Upper lobe of left lung (tissue), 4 donors: Measurements from ENCODE around the gene ANO10.

Experiments used
- EP300 ChIP-seq, 4 donors: sonication (generic); formaldehyde crosslinking; IDR thresholded peaks; one replicate each; pipeline ENCODE4 v1.5.1; 2017; ENCODE audit warnings: antibody characterized with exemption in 4 of 4, control low read depth in 2 of 4
- POLR2A ChIP-seq, 4 donors: fragments of 450-650 bp; IDR thresholded peaks; one replicate each; pipeline ENCODE4 v1.5.1; 2016 to 2017; ENCODE audit warnings: antibody characterized with exemption in 4 of 4, mild to moderate bottlenecking in 2 of 4
- POLR2AphosphoS5 ChIP-seq, 2 donors: sonication (generic); formaldehyde crosslinking; IDR thresholded peaks; one replicate each; pipeline ENCODE4 v1.5.1; 2017; ENCODE audit warnings: antibody characterized with exemption in 2 of 2
- TF ChIP-seq, protein P1 (sequence below), 6 experiments: fragments of 450-650 bp in 4 of 6; fragments of 200-600 bp in 2 of 6; sonication (generic) in 2 of 6; IDR thresholded peaks; one replicate each; pipeline ENCODE4 v1.5.1; 2016 to 2019; ENCODE audit warnings: antibody characterized with exemption in 6 of 6

GRCh38 chr3:43515970-43516635 is 105.7 kb downstream of the ANO10 start:
- TF ChIP-seq, protein P1, sequence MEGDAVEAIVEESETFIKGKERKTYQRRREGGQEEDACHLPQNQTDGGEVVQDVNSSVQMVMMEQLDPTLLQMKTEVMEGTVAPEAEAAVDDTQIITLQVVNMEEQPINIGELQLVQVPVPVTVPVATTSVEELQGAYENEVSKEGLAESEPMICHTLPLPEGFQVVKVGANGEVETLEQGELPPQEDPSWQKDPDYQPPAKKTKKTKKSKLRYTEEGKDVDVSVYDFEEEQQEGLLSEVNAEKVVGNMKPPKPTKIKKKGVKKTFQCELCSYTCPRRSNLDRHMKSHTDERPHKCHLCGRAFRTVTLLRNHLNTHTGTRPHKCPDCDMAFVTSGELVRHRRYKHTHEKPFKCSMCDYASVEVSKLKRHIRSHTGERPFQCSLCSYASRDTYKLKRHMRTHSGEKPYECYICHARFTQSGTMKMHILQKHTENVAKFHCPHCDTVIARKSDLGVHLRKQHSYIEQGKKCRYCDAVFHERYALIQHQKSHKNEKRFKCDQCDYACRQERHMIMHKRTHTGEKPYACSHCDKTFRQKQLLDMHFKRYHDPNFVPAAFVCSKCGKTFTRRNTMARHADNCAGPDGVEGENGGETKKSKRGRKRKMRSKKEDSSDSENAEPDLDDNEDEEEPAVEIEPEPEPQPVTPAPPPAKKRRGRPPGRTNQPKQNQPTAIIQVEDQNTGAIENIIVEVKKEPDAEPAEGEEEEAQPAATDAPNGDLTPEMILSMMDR (IDR thresholded peaks at IDR 0.05), result no peak
- TF ChIP-seq POLR2A (IDR thresholded peaks at IDR 0.05) (no peak), POLR2AphosphoS5 (IDR thresholded peaks at IDR 0.05) (no peak), EP300 (IDR thresholded peaks at IDR 0.05) (no peak)
